Measurements from ENCODE around the gene SULT1C3. TPM values are rescaled to one million over a fixed set of nuclear protein-coding genes. Genes with fewer than 3 reads are reported as not detected.

Gene SULT1C3
- total RNA-seq, 5 donors from 2014 or later (not counting 1 experiment from before 2014, with no cell fraction given) = not detected

DNA sequence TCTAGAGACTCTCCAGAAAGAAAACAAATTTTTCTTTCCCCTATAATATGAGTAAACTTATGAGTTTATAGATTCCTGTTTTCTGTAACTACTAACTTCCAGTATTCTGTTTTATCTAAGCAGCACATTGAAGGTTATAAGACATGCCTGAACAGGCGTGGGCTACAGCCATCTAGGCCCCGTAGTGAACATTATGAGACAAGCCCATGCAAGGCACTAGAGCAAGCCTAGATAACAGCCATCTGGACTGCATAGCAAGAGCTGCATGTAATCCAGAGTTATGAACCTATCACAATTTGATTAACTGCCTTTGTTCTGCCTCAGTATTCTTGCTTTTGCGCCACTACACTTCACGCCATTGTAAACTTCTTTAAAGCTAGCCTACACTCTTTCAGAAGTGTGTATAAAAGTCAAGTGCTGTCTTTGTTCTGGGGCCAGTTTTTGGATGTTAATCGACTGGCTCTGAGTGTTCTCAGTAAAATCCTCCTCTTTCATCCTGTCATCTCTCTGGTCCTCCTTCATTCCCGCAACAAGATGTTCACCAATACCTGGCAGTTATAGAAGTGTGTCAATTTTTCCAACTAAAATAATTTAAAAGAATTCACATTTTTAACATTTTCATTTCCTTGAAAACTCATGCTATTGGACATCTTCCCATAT, 3.0 kb upstream of the SULT1C3 start:
- ATAC-seq (replicated peaks in 1 of 4) (no peak), DNase-seq (no peak)
- Histone ChIP-seq H3K4me1 (ENCODE audit: control insufficient read depth in 1 of 2, extremely low read depth in 1 of 2, insufficient read depth in 2 of 2, low read length in 2 of 2) (no peaks in the 10 kb centered on the region), H3K27ac (ENCODE audit: low read length) (no peak overlapping the region), H3K9me3 (no peaks in the 10 kb centered on the region), H3K36me3 (ENCODE audit: control insufficient read depth in 2 of 2, extremely low read depth in 1 of 2, insufficient read depth in 1 of 2, low read length in 1 of 2) (no peaks in the 10 kb centered on the region), H3K4me3 (ENCODE audit: control insufficient read depth in 1 of 2, extremely low read depth in 1 of 2, low read length in 1 of 2) (no peak overlapping the region), H3K27me3 (replicated peaks in 1 of 2; ENCODE audit: control insufficient read depth in 2 of 2, extremely low read depth in 1 of 2, insufficient read depth in 2 of 2, low read length in 1 of 2) (no peaks in the 10 kb centered on the region)
- ChIA-PET POLR2A (no interaction called here), CTCF (no interaction called here)
- peaks cover 3 to 18% (median 16%) of the 10 kb centered on the region in 3 donors for H3K9me3 Mint-ChIP-seq
- 65% methylated on average over 2 of the region's 6 CpGs for WGBS (ENCODE audit: insufficient coverage)
- H3K27me3 Mint-ChIP-seq = peaks cover 1 to 9% of the 10 kb centered on the region in 2 donors
- H3K4me1 Mint-ChIP-seq = no peaks in the 10 kb centered on the region
- no peak overlapping the region for H3K4me3 Mint-ChIP-seq
- H3K27ac Mint-ChIP-seq = no peak overlapping the region
- H3K36me3 Mint-ChIP-seq = peaks cover 2% of the 10 kb centered on the region

DNA sequence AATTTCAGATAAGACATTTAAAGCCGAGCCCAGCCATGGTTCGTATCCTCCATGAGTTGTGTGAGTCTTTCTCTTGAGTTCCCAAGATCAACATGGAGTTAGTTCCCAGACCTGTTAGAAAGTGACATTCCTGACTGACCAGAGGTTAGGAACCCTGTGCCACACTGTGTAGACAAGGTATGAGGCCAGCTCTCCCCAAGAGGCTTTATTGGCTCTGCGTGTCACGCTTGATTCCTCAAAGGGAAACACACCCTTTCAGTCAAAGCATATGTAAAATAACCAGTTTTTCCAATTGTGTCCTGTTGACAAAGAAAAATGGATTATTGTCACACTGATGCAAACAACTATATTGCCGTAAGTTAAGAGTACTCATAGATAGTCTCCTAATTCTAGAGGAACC, 1.2 kb downstream of the SULT1C3 start:
- no peak overlapping the region for H3K27ac ChIP-seq (ENCODE audit: low read length)
- no peaks in the 10 kb centered on the region for H3K36me3 ChIP-seq (ENCODE audit: control insufficient read depth in 2 of 2, extremely low read depth in 1 of 2, insufficient read depth in 1 of 2, low read length in 1 of 2)

GRCh38 chr2:108243566-108243965, 3.8 kb downstream of the SULT1C3 start:
- no peaks in the 10 kb centered on the region for H3K27me3 ChIP-seq (replicated peaks in 1 of 2; ENCODE audit: control insufficient read depth in 2 of 2, extremely low read depth in 1 of 2, insufficient read depth in 2 of 2, low read length in 1 of 2)
- Mint-ChIP-seq H3K4me3 (no peak overlapping the region), H3K27ac (no peak overlapping the region), H3K36me3 (no peaks in the 10 kb centered on the region), H3K4me1 (no peaks in the 10 kb centered on the region), H3K9me3 (peaks cover 2 to 12% (median 7%) of the 10 kb centered on the region in 3 donors), H3K27me3 (peaks cover 4 to 16% of the 10 kb centered on the region in 2 donors)
- ATAC-seq (replicated peaks in 1 of 4) (no peak), DNase-seq (no peak)
- WGBS (ENCODE audit: insufficient coverage) = no CpG with 5 or more reads among the region's 1 CpG
- H3K9me3 ChIP-seq = no peaks in the 10 kb centered on the region
- H3K27ac ChIP-seq (ENCODE audit: low read length) = no peak overlapping the region
- no peak overlapping the region for H3K4me3 ChIP-seq (ENCODE audit: control insufficient read depth in 1 of 2, extremely low read depth in 1 of 2, low read length in 1 of 2)
- no peaks in the 10 kb centered on the region for H3K4me1 ChIP-seq (ENCODE audit: control insufficient read depth in 1 of 2, extremely low read depth in 1 of 2, insufficient read depth in 2 of 2, low read length in 2 of 2)
- H3K36me3 ChIP-seq (ENCODE audit: control insufficient read depth in 2 of 2, extremely low read depth in 1 of 2, insufficient read depth in 1 of 2, low read length in 1 of 2) = no peaks in the 10 kb centered on the region
- CTCF ChIA-PET = interaction anchor here in 1 of 2 donors (1.1 kb wide), 1 partner anchor 57 kb away, joined by 3 read pairs; no protein-coding TSS in a partner anchor
- POLR2A ChIA-PET = no interaction called here

More for the DNA sequence above, 1.2 kb downstream of the SULT1C3 start:
- ATAC-seq (replicated peaks in 1 of 4) (no peak), DNase-seq (no peak)
- no peaks in the 10 kb centered on the region for H3K27me3 ChIP-seq (replicated peaks in 1 of 2; ENCODE audit: control insufficient read depth in 2 of 2, extremely low read depth in 1 of 2, insufficient read depth in 2 of 2, low read length in 1 of 2)
- Mint-ChIP-seq H3K27me3 (peaks cover 1 to 3% of the 10 kb centered on the region in 2 donors), H3K36me3 (peaks cover 2% of the 10 kb centered on the region), H3K4me1 (no peaks in the 10 kb centered on the region), H3K9me3 (peaks cover 4 to 24% (median 15%) of the 10 kb centered on the region in 3 donors), H3K27ac (no peak overlapping the region), H3K4me3 (no peak overlapping the region)
- no peaks in the 10 kb centered on the region for H3K9me3 ChIP-seq
- 84% methylated on average over 4 of the region's 5 CpGs for WGBS (ENCODE audit: insufficient coverage)
- no peaks in the 10 kb centered on the region for H3K4me1 ChIP-seq (ENCODE audit: control insufficient read depth in 1 of 2, extremely low read depth in 1 of 2, insufficient read depth in 2 of 2, low read length in 2 of 2)
- ChIA-PET CTCF (no interaction called here), POLR2A (no interaction called here)
- no peak overlapping the region for H3K4me3 ChIP-seq (ENCODE audit: control insufficient read depth in 1 of 2, extremely low read depth in 1 of 2, low read length in 1 of 2)

GRCh38 chr2:108244667-108245414, 5.1 kb downstream of the SULT1C3 start:
- Mint-ChIP-seq H3K27me3 (peaks cover 4 to 18% of the 10 kb centered on the region in 2 donors), H3K4me3 (no peak overlapping the region), H3K4me1 (no peaks in the 10 kb centered on the region), H3K9me3 (peaks cover 0 to 12% (median 7%) of the 10 kb centered on the region in 3 donors), H3K36me3 (no peaks in the 10 kb centered on the region), H3K27ac (no peak overlapping the region)
- ATAC-seq (replicated peaks in 1 of 4) (no peak), DNase-seq (no peak)
- Histone ChIP-seq H3K27ac (ENCODE audit: low read length) (no peak overlapping the region), H3K9me3 (no peaks in the 10 kb centered on the region), H3K4me3 (ENCODE audit: control insufficient read depth in 1 of 2, extremely low read depth in 1 of 2, low read length in 1 of 2) (no peak overlapping the region), H3K27me3 (replicated peaks in 1 of 2; ENCODE audit: control insufficient read depth in 2 of 2, extremely low read depth in 1 of 2, insufficient read depth in 2 of 2, low read length in 1 of 2) (no peaks in the 10 kb centered on the region), H3K36me3 (ENCODE audit: control insufficient read depth in 2 of 2, extremely low read depth in 1 of 2, insufficient read depth in 1 of 2, low read length in 1 of 2) (no peaks in the 10 kb centered on the region), H3K4me1 (ENCODE audit: control insufficient read depth in 1 of 2, extremely low read depth in 1 of 2, insufficient read depth in 2 of 2, low read length in 2 of 2) (no peaks in the 10 kb centered on the region)
- no CpG with 5 or more reads among the region's 2 CpGs for WGBS (ENCODE audit: insufficient coverage)
- ChIA-PET CTCF (interaction anchor here in 1 of 2 donors (1.1 kb wide), 1 partner anchor 59 kb away, joined by 3 read pairs; no protein-coding TSS in a partner anchor), POLR2A (no interaction called here)

DNA sequence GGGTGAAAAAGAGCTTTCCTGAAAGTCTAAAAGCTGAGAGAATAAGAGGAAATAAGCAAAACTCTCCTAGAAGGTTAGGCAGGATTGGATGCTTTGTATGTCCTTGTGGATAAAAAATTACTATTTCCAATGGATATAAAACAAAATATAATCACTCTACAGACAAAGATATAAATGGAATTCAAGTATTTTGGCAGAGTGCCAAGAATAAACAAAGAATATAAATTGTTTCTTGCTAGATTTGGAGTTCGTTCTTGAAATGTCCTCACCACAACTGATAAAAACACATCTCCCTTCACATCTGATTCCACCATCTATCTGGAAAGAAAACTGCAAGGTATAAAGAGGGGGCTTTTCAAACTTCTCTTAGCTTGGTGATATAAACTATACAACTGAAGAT, 13.3 kb downstream of the SULT1C3 start:
- H3K4me1 Mint-ChIP-seq = no peaks in the 10 kb centered on the region
- H3K27me3 Mint-ChIP-seq = peaks cover 0 to 22% of the 10 kb centered on the region in 2 donors
- POLR2A ChIA-PET = no interaction called here
- no peak for DNase-seq
- no peaks in the 10 kb centered on the region for H3K9me3 ChIP-seq
- no CpG with 5 or more reads among the region's 1 CpG for WGBS (ENCODE audit: insufficient coverage)
- no peaks in the 10 kb centered on the region for H3K9me3 Mint-ChIP-seq
- no peaks in the 10 kb centered on the region for H3K4me1 ChIP-seq (ENCODE audit: control insufficient read depth in 1 of 2, extremely low read depth in 1 of 2, insufficient read depth in 2 of 2, low read length in 2 of 2)
- ATAC-seq (replicated peaks in 1 of 4) = no peak
- no peaks in the 10 kb centered on the region for H3K36me3 Mint-ChIP-seq
- H3K4me3 Mint-ChIP-seq = no peak overlapping the region
- H3K27me3 ChIP-seq (replicated peaks in 1 of 2; ENCODE audit: control insufficient read depth in 2 of 2, extremely low read depth in 1 of 2, insufficient read depth in 2 of 2, low read length in 1 of 2) = no peaks in the 10 kb centered on the region
- H3K36me3 ChIP-seq (ENCODE audit: control insufficient read depth in 2 of 2, extremely low read depth in 1 of 2, insufficient read depth in 1 of 2, low read length in 1 of 2) = no peaks in the 10 kb centered on the region
- H3K4me3 ChIP-seq (ENCODE audit: control insufficient read depth in 1 of 2, extremely low read depth in 1 of 2, low read length in 1 of 2) = no peak overlapping the region
- H3K27ac Mint-ChIP-seq = no peak overlapping the region
- no peak overlapping the region for H3K27ac ChIP-seq (ENCODE audit: low read length)
- CTCF ChIA-PET = no interaction called here

DNA sequence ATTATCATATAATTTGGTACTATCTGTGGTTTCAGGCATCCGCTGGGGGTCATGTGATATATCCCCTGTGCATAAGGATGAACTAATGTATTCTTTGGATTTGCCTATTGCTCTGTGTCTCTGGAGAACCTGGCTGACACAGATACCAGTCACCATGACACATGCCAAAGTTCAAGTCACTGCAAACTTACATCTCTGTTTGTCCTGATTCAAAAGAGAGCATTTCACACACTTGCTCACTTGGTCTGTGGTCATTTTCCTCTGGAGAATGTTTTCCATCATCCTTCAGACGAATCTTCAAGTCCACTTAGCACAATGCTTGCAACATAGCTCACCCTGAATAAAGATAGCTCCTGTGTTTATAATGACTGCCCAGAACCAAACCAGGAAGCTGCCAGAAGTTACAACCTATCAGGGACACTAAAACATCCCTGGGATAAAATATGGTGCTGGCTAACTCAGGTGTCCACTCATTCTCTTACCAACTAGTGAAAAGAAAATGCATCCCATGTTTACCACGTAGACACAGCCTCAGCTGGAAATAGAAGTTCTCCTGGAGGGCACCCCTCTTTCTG, 18.1 kb downstream of the SULT1C3 start:
- Histone ChIP-seq H3K4me1 (ENCODE audit: control insufficient read depth in 1 of 2, extremely low read depth in 1 of 2, insufficient read depth in 2 of 2, low read length in 2 of 2) (no peaks in the 10 kb centered on the region), H3K27me3 (replicated peaks in 1 of 2; ENCODE audit: control insufficient read depth in 2 of 2, extremely low read depth in 1 of 2, insufficient read depth in 2 of 2, low read length in 1 of 2) (no peaks in the 10 kb centered on the region), H3K27ac (ENCODE audit: low read length) (no peak overlapping the region), H3K36me3 (ENCODE audit: control insufficient read depth in 2 of 2, extremely low read depth in 1 of 2, insufficient read depth in 1 of 2, low read length in 1 of 2) (no peaks in the 10 kb centered on the region), H3K9me3 (no peaks in the 10 kb centered on the region), H3K4me3 (ENCODE audit: control insufficient read depth in 1 of 2, extremely low read depth in 1 of 2, low read length in 1 of 2) (no peak overlapping the region)
- Mint-ChIP-seq H3K4me1 (no peaks in the 10 kb centered on the region), H3K27me3 (peaks cover 0 to 13% of the 10 kb centered on the region in 2 donors), H3K27ac (no peak overlapping the region), H3K4me3 (no peak overlapping the region), H3K9me3 (no peaks in the 10 kb centered on the region), H3K36me3 (no peaks in the 10 kb centered on the region)
- WGBS (ENCODE audit: insufficient coverage) = 25% methylated on average over 2 of the region's 3 CpGs
- ChIA-PET POLR2A (no interaction called here), CTCF (no interaction called here)
- ATAC-seq (replicated peaks in 1 of 4) (no peak), DNase-seq (no peak)
